HG03571 (cell line): ENCODE measurements around the gene TPP1.
A peak's percentile ranks its signal among the peaks of the same experiment; 100 is the strongest.

Source experiments
- ATAC-seq: cut with Tn5 transposase; IDR thresholded peaks from one replicate; pipeline ENCODE4 v1.9.1; 2021; ENCODE audit not compliant: unreplicated experiment

Gene TPP1

GRCh38 chr11:6629573-6629891 is 10.3 kb upstream of the TPP1 start:
- ATAC-seq: no peak

- no peak for ATAC-seq
Measured at GRCh38 chr11:6628526-6628925, 9.3 kb upstream of the TPP1 start.

GRCh38 chr11:6627762-6628241 is 8.6 kb upstream of the TPP1 start:
- peak; percentile 64 for ATAC-seq

GRCh38 chr11:6626971-6627761 is 7.9 kb upstream of the TPP1 start:
- no peak for ATAC-seq

- ATAC-seq: no peak
Measured at GRCh38 chr11:6625832-6626420, 6.7 kb upstream of the TPP1 start.

- ATAC-seq: no peak
Measured at GRCh38 chr11:6625156-6625831, 6.1 kb upstream of the TPP1 start.

GRCh38 chr11:6623391-6624363 is 4.5 kb upstream of the TPP1 start:
- no peak for ATAC-seq

- ATAC-seq: no peak
Measured at GRCh38 chr11:6622261-6623171, 3.3 kb upstream of the TPP1 start.

GRCh38 chr11:6621711-6622211 is 2.5 kb upstream of the TPP1 start:
- ATAC-seq: no peak

- ATAC-seq: no peak
Measured at GRCh38 chr11:6620636-6621035, 1.4 kb upstream of the TPP1 start.

- no peak for ATAC-seq
Measured at GRCh38 chr11:6618117-6619003, 862 bp downstream of the TPP1 start.

GRCh38 chr11:6617315-6617781 is 1.9 kb downstream of the TPP1 start:
- ATAC-seq: no peak

- no peak for ATAC-seq
Measured at GRCh38 chr11:6616596-6617250, 2.5 kb downstream of the TPP1 start.

GRCh38 chr11:6615882-6616585 is 3.2 kb downstream of the TPP1 start:
- ATAC-seq: no peak

GRCh38 chr11:6615046-6615445 is 4.2 kb downstream of the TPP1 start:
- no peak for ATAC-seq

GRCh38 chr11:6614446-6614845 is 4.8 kb downstream of the TPP1 start:
- no peak for ATAC-seq

- ATAC-seq: no peak
Measured at GRCh38 chr11:6613496-6613895, 5.7 kb downstream of the TPP1 start.
